ENCODE measurements around the gene FDCSP.
"Not testable (repeated sequence)": the region's sequence is repeated elsewhere in the genome, so short reads cannot be mapped to it uniquely, and the experiment has no call there.

Gene FDCSP

DNA sequence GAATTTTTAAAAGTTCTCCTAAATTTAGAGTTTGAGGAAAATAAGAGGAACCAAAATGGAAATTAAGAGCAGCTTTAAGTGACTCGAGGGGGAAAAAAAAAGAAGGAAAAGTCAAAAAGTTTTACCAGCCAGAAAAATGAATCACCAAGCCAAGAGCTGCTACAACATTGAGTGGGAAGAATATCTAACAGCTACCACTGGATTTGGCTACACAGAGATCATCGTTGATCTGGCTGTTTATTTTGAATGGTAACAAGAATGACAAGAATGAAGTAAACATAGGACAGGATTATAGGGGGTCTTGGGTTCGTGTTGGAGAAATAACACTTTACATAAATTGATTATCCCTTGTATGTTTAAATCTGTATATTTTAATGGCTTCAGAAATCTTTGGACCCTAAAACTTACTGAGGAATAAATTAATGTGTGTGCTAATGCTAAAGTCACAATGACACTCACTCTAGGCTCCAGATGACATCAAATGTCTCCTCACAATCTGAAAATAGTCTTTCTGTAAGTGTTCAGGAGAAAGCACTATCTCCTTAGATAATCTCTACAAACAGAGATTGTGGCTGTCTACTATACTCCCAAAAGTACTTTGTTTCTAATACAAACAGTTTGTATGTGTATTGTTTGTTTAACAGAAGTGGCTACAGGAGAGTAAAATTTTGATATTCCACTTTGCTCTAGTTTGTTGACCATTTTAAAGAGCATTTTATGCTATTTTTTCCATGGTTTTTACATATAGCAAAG lies 13.4 kb downstream of the FDCSP start:
- no peak for DNase-seq (ENCODE audit: low read depth in 2 of 3, low spot score in 2 of 3)

DNA sequence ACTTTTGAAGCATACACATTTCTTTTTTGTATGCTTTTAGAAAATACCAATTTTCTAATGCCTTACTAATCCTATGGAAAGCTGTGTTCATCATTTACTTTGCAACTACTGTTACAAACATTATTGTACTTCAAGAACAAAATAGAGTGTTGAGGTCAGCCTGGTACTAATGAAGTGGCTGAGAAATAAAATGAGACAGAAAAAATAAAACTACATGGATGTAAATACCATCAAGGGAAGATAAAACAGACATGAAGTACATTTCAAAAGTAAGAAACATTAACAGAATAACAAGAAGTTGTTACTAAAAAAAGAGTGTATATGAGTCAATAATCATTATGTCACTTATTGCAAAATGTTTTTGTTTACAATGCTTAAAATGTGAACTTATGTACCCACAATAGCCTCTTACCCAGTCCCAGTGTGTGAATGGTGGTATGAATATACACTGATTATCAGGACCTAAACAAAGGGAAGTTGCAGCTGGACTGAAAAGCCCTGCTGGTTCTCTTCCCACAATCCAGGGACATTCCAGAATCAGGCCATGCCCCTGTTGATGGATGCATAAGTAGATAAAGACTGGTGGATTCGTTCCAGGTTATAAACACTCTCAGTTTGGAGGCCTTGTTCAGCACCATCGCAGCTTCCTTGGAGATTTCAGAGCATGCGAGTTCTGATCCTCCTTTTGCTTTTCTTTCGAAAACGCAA lies 14.1 kb downstream of the FDCSP start:
- DNase-seq (ENCODE audit: low read depth in 2 of 3, low spot score in 2 of 3), result no peak

DNA sequence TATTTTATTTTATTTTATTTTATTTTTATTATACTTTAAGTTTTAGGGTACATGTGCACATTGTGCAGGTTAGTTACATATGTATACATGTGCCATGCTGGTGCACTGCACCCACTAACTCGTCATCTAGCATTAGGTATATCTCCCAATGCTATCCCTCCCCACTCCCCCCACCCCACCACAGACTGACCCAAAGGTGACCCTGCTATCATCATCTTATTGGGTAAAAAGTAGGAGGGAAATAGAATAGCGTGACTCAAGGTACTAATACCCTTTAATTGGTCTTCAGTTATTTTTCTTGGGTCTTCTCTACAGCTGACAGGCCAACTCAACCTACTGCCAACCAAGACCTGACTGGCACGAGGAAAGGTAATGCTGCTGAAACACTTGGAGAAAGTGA lies 16.4 kb downstream of the FDCSP start, which contains the start of gene CSN3:
TSS of gene CSN3 (plus strand) at position 301 of the 400 bp plus-strand sequence. CDS start 2,223 bp downstream, outside the sequence.
- not testable (repeated sequence) for DNase-seq (ENCODE audit: low read depth in 2 of 3, low spot score in 2 of 3)

DNA sequence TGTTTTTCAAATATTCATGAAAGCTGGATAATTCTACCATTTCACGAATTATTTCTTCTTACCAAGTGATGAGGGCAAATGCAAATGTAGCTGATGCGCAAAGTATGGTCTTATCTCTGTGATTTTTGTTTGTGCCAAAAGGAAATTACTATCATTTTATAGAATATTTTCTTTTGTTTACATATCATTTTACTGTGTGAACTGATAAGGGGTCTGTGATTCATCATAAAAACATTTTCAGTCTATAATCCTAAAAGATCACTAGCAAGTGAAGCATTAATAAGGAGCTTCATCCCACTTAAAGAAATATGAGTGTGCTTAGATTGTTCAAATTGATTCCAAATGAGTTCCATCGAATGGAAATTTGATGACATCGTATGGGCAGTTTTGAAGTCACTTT lies 17.2 kb downstream of the FDCSP start:
- no peak for DNase-seq (ENCODE audit: low read depth in 2 of 3, low spot score in 2 of 3)

DNA sequence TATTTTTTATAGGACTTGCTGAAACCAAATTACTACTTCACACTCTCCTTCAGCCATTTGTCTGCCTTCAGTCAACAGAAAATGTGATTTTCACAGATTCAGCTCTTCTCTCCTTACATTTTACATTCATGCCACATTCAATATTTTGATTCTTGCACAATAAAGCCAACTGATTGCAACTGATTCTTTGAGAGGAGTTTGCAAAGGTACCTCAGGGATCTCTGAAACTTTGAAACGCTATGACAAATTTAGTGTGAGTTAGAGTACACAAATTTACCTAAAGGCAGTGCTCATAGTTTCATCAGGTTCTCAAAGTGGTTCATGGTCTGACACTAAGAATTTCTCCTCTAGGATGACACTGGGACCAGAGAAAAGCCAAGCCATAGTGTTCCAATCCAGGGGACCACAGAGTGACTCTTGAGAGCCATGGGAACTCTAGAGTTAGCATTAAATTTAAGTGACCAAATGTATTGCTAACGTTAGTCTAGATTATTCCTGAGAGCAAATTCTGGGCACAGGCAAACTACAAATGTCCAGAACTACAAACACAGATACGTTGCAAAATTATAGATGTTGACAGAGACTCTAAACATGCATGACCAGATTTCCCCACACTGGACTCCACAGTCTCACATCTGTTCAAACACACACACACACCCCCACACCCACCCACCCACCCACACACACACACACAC lies 25.5 kb downstream of the FDCSP start:
- no peak for DNase-seq (ENCODE audit: low read depth in 2 of 3, low spot score in 2 of 3)

DNA sequence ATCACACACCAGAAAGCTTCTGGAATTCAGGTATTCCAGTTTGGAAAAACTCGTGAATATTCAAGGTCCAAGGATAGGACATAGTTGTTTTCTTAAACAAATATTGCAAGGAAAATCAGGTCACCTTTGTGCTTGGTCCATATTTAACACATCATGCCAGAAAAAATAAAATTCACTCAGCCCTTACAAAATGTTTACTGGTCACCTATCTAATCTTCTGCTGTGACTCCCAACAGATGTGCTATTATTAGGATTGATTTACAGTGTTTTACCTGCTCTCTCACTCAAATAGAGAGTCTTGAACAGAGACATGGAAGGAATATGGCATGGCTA lies 26.0 kb downstream of the FDCSP start:
- no peak for DNase-seq (ENCODE audit: low read depth in 2 of 3, low spot score in 2 of 3)

DNA sequence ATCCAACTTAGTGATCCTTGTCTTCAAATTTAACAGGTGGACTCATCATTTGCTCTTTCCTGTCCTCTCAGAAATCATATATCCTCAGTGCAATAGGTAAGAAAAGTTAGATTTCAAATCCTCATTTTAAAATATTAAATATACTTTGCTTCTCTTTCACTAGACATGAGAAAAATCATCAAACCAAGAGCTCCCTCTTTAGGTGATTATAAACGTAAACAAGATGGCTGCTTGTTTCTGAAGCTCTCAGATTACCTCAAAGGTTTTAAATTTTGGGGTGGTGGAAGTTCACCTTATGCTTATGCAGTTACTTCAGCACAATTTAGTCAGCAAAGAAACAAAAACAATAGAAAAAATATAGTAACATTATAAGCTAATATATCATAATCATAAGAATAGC lies 43.8 kb downstream of the FDCSP start:
- no peak for DNase-seq (ENCODE audit: low read depth in 2 of 3, low spot score in 2 of 3)

DNA sequence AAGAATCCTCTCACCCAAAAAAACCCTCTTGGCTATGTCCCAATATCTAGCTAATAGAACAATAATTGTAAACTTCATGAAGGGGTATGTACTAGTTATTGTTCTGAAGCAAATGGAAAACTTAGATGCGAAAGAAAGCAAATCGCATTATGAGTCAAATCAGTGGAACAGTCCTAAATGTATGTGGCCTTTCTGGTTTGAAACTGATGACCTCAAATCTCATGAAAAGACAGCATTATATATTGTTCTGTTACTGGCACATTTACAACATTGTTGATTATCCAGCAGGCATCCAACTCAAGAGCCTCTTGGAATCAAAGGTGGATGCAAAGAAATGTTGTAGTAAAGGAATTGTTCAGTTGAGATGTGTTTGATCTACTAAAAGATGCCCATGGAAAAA lies 51.2 kb downstream of the FDCSP start:
- DNase-seq (ENCODE audit: low read depth in 2 of 3, low spot score in 2 of 3), result no peak

DNA sequence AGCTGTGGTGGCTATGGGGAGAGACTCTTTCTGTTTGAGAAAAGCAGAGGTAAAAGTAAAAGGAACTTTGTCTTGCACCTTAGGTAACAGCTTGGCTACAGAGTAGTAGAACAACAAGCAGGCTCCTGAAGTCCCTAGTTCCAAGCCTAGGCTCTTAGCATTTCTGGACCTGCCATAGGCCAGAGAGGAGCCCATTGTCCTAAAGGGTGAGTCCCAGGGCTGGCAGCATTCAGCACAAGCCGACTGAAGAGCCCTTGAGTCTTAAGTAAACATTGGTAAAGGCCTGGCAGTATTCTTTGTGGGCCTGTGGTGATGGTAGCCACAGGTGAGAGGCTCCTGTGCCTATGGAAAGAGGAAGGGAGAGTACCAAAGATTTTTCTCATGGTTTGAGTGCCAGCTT lies 54.6 kb downstream of the FDCSP start:
- no peak for DNase-seq (ENCODE audit: low read depth in 2 of 3, low spot score in 2 of 3)
